ENCODE results near the gene RAD54L2.
"Not testable (repeated sequence)": the region's sequence is repeated elsewhere in the genome, so short reads cannot be mapped to it uniquely, and the experiment has no call there.

Gene RAD54L2

DNA sequence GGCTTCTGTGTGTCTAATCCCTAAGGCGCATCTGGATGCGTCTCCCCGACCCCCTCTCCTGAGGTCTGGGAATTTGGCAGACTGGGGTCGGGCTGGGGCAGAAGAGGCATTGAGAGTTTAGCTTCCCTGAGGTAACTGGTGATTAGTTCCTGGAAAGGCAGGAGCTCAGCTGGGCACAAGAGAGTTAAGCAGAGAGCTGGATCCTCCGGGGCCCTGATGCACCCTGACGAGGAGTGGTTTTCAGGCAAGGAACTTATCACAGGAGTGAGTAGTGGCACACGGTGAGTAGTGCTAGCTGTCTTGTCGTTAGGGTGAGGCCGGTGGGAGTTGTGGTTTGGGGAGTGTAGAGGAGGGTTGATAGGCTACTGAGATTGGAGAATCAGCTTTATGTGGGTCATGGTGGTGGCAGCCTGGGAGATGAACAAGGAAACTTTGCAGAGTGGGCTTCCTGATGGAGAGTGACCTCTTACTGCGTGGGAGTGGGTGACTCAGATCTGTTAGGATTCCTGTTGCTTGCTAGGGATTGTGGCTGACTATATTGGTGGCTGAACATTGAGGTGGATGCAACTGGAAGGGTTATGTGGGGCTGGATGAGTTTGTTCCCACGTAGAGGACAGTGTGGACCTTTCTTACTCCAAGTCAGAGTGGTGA lies 897 bp downstream of the RAD54L2 start:
- peak; percentile 8 for DNase-seq

- not testable (repeated sequence) for DNase-seq
Observed at GRCh38 chr3:51542596-51542995, 4.1 kb downstream of the RAD54L2 start.

DNA sequence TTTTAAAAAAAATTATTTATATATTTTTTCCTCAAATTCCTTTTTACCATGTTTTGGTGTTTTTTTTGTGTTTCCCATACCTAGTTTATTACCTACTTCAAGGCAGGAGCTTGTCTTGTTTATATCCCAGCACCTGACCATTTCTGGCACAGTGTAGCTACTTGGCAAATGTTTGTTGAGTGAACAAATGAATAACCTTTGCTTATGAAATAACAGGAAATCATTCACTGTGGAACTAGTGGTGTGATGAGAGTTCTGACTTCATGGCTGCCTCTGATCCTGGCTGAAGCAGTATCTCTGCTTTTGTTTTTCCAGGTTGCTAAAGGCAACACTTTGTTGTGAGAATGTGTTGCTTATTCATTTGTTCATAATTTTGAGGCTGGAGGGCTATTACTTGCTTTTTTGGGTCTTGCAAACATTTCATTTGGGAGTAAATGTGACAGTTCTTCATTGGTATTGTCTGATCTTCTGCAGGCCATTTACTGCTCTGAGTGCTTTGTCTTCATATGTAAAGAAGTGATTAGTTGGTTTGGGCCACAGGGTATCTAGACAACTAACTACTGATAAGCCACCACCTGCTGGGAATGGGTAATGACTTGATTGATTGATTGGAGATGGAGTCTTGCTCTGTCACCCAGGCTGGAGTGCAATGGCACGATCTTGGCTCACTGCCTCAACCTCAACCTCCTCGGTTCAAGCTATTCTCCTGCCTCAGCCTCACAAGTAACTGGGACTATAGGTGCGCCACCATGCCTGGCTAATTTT lies 5.7 kb downstream of the RAD54L2 start:
- no peak for DNase-seq

DNA sequence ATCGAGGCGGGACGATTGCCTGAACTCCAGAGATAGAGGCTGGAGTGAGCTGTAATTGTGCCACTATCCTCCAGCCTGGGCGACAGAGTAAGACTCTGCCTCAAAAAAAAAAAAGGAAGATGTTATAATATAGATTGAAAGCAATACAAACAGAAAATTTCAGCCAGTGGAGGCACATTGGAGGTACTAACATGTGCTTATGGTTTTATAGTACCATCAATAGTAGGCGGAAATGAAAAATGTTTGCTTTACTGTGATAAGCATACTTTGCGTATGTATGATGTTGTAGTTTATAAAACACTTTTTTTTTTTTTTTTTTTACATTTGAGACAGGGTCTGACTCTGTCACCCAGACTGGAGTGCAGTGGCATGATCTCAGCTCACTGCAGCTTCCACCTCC lies 8.8 kb downstream of the RAD54L2 start:
- DNase-seq = no peak

- no peak for DNase-seq
Observed at GRCh38 chr3:51549311-51549710, 10.8 kb downstream of the RAD54L2 start.

- no peak for DNase-seq
Observed at GRCh38 chr3:51550080-51550819, 11.7 kb downstream of the RAD54L2 start.

- no peak for DNase-seq
Observed at GRCh38 chr3:51557993-51558392, 19.5 kb downstream of the RAD54L2 start.

- no peak for DNase-seq
Observed at GRCh38 chr3:51559411-51559888, 20.9 kb downstream of the RAD54L2 start.

- no peak for DNase-seq
Observed at GRCh38 chr3:51559961-51560360, 21.4 kb downstream of the RAD54L2 start.

- not testable (repeated sequence) for DNase-seq
Observed at GRCh38 chr3:51562403-51562802, 23.9 kb downstream of the RAD54L2 start.

DNA sequence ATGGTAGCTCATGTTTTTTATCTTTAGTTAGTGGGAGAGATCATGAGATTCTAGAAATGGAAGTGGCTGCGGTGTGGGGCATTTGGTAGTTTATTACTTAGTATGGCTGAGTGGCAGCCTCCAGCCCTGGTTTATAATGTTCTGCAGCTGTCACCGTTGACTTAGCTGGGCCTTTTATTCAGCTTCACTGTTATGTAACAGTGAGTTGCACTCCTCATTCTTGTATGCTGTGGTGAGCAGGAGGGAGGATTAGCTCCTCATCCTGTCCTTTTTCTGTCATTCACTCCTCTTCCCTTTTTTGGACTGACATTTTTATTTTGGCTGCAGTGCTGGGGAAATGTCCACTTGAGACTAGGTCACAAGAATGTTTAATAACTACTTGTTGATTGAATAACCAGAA lies 29.5 kb downstream of the RAD54L2 start:
- no peak for DNase-seq

DNA sequence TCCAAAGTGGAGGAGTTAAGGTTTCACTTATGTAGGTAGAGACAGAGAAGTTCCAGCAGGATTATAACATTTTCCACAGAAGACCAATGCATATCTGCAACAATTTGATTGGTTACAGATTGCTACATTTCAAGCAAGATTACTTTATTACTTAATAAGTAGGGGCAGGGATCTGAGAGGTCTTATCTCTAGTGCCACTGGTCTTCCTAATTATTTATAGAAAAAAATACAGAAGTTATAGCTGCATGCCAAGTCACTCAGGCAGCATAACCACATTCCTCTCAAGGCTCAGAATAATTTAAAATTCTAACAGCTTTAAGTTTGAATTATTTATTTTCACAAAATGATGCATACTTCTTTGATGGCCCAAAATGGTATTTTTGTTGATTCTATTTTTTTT lies 30.5 kb downstream of the RAD54L2 start:
- no peak for DNase-seq

DNA sequence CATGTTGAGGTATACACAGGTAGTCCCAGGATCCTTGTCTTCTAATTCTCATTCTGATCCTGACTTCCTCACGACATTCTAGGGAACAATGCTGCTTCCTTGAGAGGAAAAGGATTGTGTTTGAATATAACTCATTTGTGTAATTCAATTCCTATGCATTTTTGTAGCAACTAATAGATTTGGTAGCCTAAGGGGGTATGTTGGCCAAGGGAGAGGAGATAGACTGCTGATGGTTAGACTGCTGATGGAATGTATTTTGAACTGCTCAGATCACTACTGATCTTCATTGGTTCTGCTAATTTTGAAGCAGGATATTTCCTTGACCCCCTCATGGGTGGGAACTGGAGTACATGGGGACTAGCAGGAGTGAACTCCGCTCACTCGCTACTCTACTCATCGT lies 39.7 kb downstream of the RAD54L2 start:
- no peak for DNase-seq

DNA sequence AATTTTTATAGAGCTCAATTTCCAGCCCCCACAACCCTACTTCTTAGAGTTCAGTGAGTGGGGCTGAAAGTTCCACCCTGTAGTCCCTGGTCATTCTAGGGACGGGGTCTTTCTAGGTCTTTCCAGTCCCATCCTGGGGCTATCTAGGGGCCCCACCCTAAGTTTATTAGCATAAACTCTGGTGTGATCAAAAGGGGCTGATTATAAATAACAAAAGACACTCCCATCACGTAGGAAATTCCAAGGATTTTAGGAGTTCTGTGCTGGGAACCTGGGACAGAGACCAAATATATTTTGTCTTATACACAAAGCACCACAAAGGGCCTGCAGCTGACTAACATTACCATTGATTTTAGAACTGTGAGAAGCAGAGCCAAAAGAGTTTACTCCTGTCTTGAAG lies 41.9 kb downstream of the RAD54L2 start:
- no peak for DNase-seq

DNA sequence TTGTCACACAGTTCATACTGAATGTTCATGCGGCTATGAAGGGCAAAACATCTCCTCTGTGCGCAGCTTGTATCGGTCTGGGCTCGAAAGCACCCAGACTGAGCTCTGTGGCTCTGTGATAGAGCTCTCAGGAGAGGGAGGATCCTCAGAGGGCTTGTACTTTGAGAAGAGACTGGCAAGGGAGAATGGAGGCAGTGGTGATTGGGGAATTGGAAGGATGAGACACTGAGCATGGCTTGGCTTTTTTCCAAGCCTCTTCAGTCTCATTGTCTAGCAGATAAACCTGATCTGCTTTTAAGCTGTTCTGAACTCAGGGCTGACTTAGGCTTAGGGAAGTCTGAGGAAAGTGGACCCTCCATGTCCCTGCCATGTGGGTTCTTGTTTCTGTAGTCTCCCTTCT lies 43.0 kb downstream of the RAD54L2 start:
- DNase-seq = no peak

GRCh38 chr3:51585197-51585596 lies 46.7 kb downstream of the RAD54L2 start:
- no peak for DNase-seq

DNA sequence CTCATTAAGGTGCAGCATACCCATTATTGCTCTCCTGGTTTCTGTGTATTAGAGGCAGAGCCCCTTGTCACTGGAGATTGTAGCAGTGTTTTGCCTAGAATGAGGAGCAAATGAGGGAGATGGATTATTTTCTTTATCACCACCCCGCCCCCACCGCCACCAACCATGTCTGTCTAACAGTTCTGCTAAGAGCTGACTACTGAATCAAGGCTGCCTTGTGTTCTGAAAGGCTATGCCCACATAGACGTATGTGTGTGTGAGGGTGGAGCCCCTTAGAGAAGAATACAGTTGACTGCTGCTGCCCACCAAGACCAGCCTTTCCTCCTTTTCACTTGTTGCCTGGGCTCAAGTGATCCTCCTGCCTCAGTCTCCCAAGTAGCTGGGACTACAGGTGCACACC lies 47.4 kb downstream of the RAD54L2 start:
- DNase-seq = no peak

Data from activated CD4-positive, alpha-beta T cell treated with anti-CD3 and anti-CD28 coated beads, Interleukin-2, amount 50 U/mL, for 1 hour (primary cell).